ENCODE measurements around the gene ALKBH2.
A peak's percentile ranks its signal among the peaks of the same experiment; 100 is the strongest.
"Not testable (repeated sequence)": the region's sequence is repeated elsewhere in the genome, so short reads cannot be mapped to it uniquely, and the experiment has no call there.

The ALKBH2 gene

DNA sequence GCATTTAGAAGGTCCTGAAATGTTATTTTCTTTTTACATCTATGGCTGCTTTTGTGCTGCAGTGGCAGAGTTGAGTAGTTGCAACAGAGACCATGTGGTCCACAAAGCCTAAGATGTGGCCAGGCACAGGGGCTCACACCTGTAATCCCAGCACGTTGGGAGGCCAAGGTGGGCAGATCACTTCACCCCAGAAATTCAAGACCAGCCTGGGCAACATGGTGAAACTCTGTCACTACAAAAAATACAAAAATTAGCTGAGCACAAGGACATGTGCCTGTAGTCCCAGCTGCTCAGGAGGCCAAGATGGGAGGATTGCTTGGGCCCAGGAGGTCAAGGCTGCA lies 27.4 kb downstream of the ALKBH2 start:
- DNase-seq (ENCODE audit: low spot score), result no peak

GRCh38 chr12:109065154-109065852 lies 28.0 kb downstream of the ALKBH2 start:
- no peak for DNase-seq (ENCODE audit: low spot score)

DNA sequence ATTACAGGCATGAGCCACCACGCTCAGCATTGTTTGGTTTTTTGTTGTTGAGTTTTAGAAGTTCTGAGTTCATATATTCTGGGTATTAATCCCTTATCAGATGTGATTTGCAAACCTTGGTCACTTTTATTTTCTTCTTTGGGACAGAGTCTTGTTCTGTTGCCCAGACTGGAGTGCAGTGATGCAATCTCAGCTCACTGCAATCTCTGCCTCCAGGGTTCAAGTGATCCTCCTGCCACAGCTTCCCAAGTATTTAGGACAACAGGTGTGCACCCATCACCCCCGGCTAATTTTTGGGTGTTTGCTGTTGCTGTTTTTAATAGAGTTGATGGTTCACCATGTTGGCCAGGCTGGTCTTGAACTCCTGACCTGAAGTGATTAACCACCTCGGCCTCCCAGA lies 29.1 kb downstream of the ALKBH2 start:
- DNase-seq (ENCODE audit: low spot score), result no peak

GRCh38 chr12:109058773-109059172 lies 34.5 kb downstream of the ALKBH2 start:
- no peak for DNase-seq (ENCODE audit: low spot score)

GRCh38 chr12:109057376-109057775 lies 35.9 kb downstream of the ALKBH2 start:
- peak; percentile 26 for DNase-seq (ENCODE audit: low spot score)

- DNase-seq (ENCODE audit: low spot score), result peak; percentile 35
These were observed 36.4 kb downstream of the ALKBH2 start for GRCh38 chr12:109056891-109057290.

DNA sequence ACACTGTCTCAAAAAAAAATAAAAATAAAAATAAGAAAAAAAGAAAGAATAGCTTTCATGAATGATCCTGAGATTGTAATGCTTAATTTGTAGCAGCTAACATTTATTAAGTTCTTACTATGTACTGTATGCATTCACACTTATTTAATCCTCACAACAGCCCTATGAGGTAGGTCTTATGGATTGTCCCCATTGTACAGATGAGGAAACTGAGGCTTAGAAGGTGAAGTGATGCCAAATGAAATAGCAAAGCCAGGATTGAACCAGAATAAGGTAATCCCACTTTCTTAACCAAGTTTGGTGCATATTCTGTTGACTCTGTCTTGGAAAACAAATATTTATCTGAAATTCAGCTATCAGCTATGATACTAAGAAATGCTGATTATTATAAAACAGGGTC lies 38.8 kb downstream of the ALKBH2 start:
- no peak for DNase-seq (ENCODE audit: low spot score)

DNA sequence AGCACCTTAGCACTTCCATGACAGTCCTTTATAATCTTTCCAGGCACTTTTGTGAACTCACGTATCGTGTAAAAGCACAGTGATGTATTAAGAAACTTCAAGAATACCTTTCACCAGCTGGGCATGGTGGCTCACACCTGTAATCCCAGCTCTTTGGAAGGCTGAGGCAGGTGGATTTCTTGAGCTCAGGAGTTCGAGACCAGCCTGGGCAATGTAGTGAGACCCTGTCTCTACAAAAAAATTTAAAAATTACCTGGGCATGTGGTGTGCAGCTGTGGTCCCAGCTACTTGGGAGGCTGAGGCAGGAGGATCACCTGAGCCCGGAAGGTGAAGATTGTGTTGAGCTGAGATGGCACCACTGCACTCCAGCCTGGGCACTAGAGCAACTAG lies 39.2 kb downstream of the ALKBH2 start:
- DNase-seq (ENCODE audit: low spot score), result not testable (repeated sequence)

GRCh38 chr12:109053382-109054123 lies 39.7 kb downstream of the ALKBH2 start:
- no peak for DNase-seq (ENCODE audit: low spot score)

- peak; percentile 89 for DNase-seq (ENCODE audit: low spot score)
These were observed 40.6 kb downstream of the ALKBH2 start, which contains the start of gene USP30 for GRCh38 chr12:109052414-109053323. Gene USP30 (plus strand): TSS chr12:109052576. CDS start chr12:109052679, 103 bp downstream.

DNA sequence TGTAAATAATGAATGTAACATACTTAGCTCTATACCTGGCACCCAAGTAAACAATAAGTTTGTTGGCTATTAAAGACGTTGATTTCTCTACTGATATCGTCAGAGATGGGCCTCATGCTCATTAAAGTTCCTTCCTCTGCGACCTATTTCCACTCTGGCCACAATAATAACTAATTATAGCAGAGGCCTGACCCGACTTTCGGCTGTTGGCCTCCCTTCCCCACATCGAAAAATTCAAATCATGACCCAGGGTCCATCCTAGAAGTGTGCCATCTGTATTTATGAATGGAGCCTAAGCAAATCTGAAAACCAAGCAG lies 41.2 kb downstream of the ALKBH2 start:
- DNase-seq (ENCODE audit: low spot score), result no peak

- not testable (repeated sequence) for DNase-seq (ENCODE audit: low spot score)
These were observed 43.5 kb downstream of the ALKBH2 start for GRCh38 chr12:109049794-109050193.

- not testable (repeated sequence) for DNase-seq (ENCODE audit: low spot score)
These were observed 44.6 kb downstream of the ALKBH2 start for GRCh38 chr12:109048706-109049105.

GRCh38 chr12:109047081-109047805 lies 46.0 kb downstream of the ALKBH2 start:
- no peak for DNase-seq (ENCODE audit: low spot score)

DNA sequence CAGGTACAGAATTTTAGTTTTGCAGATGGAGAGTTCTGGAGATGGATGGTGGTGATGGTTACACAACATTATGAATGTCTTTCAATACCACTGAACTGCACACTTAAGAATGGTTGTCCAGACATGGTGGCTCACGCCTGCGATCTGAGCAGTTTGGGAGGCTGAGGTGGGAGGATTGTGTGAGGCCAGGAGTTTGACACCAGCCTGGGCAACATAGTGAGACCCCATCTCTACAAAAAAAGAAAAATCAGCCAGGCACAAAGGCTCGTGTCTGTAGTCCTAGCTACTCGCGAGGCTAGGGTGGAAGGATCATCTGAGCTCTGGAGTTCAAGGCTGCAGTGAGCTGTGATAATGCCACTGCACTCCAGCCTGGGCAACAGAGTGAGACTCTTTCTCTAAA lies 49.0 kb downstream of the ALKBH2 start:
- DNase-seq (ENCODE audit: low spot score), result no peak
